GM06990 (cell line): ENCODE results near the gene CD69.
A peak's percentile ranks its signal among the peaks of the same experiment; 100 is the strongest.
"Not testable (repeated sequence)": the region's sequence is repeated elsewhere in the genome, so short reads cannot be mapped to it uniquely, and the experiment has no call there.

ENCODE experiments used
- DNase-seq: peaks from one replicate; pipeline ENCODE4 v3.0.0-alpha.2; 2011; ENCODE audit not compliant: insufficient read length; ENCODE audit errors: extremely low read depth
- H3K27me3 ChIP-seq: replicated peaks from 2 replicates; pipeline ENCODE4 v1.6.0; 2011; ENCODE audit warnings: low read length; ENCODE audit not compliant: control insufficient read depth, insufficient read depth
- H3K36me3 ChIP-seq: 2 replicates; pipeline ENCODE4 v1.5.1; 2011; ENCODE audit warnings: low read length; ENCODE audit not compliant: control insufficient read depth, insufficient read depth
- H3K4me3 ChIP-seq: replicated peaks from 2 replicates; pipeline ENCODE4 v1.5.1; 2011; ENCODE audit warnings: low read depth, mild to moderate bottlenecking, control low read depth, low read length
- TF ChIP-seq, protein P1 (sequence below): IDR thresholded peaks from 2 replicates; pipeline ENCODE4 v1.5.1; 2011; ENCODE audit warnings: low read length, control low read depth, mild to moderate bottlenecking, inconsistent platforms; ENCODE audit not compliant: insufficient read depth, poor library complexity, severe bottlenecking

The CD69 gene

DNA sequence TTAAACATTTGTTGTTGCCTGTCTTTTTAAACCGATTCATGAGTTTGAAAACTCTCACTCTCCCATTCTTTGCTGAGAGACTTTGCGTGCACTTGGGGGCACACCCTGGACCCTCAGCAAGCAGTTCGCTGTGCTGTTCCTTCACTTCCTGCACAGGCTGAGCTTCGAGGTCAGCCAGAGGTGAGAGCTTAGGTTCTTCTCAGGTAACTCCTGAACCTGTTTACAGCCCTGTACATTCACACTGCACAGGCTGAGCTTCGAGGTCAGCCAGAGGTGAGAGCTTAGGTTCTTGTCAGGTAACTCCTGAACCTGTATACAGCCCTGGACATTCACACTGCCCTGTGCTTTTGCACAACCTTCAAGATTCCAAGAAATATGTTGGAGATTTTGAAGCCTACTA, 18.0 kb downstream of the CD69 start:
- Histone ChIP-seq H3K27me3 (no peaks in the 10 kb centered on the region), H3K4me3 (no peak overlapping the region), H3K36me3 (no peaks in the 10 kb centered on the region)
- no peak for DNase-seq
- TF ChIP-seq, protein P1, sequence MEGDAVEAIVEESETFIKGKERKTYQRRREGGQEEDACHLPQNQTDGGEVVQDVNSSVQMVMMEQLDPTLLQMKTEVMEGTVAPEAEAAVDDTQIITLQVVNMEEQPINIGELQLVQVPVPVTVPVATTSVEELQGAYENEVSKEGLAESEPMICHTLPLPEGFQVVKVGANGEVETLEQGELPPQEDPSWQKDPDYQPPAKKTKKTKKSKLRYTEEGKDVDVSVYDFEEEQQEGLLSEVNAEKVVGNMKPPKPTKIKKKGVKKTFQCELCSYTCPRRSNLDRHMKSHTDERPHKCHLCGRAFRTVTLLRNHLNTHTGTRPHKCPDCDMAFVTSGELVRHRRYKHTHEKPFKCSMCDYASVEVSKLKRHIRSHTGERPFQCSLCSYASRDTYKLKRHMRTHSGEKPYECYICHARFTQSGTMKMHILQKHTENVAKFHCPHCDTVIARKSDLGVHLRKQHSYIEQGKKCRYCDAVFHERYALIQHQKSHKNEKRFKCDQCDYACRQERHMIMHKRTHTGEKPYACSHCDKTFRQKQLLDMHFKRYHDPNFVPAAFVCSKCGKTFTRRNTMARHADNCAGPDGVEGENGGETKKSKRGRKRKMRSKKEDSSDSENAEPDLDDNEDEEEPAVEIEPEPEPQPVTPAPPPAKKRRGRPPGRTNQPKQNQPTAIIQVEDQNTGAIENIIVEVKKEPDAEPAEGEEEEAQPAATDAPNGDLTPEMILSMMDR: no peak

DNA sequence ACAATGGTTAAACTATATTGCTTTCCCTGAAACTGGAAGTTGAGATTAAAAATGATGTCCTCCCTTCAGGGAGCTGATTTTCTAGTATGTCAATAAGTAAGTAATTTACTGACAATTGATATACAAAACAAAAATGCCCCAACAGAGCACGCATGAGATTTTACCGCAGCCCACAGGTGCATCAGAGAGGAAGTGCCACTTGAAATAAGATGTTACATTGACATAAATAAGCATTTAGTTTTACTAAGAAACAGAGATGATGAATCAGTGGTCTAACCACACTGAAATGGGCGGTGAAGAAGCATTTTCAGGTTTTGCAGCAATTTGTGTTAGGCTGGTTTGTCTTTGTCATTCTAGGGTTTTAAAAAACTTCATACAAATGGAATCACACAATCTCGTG, 19.0 kb downstream of the CD69 start:
- Histone ChIP-seq H3K36me3 (no peaks in the 10 kb centered on the region), H3K27me3 (no peaks in the 10 kb centered on the region), H3K4me3 (no peak overlapping the region)
- DNase-seq: peak; percentile 61
- TF ChIP-seq, protein P1: no peak

DNA sequence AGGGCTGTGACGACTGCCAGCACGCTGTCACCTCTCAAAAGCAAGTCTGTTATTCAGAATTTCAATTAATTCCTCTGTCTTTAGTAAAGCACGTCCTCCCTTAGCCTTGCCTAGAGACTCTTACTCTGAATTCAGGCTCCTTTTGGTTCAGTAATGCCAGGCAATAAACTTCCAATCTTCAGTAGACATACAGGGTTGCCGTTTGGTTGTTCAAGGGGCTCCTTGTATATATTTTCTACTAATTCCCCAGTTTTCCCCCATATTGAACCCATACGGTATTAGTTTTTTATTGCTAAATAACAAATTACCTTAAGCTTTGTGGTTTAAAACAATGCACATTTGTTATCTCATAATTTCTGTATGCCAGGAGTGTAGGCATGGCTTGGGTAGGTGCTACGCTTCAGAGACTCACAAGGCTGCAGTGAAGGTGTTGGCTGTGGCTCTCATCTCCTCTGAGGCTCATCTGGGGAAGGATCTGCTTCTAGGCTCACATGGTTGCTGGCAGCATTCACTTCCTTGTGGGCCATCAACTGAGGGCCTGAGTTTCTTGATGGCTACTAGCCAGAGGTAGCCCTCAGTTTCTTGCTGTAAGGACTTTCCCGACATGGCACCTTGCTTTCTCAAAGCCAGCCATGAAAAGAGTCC, 20.5 kb downstream of the CD69 start:
- no peaks in the 10 kb centered on the region for H3K27me3 ChIP-seq
- TF ChIP-seq, protein P1: no peak
- no peaks in the 10 kb centered on the region for H3K36me3 ChIP-seq
- no peak for DNase-seq
- no peak overlapping the region for H3K4me3 ChIP-seq

DNA sequence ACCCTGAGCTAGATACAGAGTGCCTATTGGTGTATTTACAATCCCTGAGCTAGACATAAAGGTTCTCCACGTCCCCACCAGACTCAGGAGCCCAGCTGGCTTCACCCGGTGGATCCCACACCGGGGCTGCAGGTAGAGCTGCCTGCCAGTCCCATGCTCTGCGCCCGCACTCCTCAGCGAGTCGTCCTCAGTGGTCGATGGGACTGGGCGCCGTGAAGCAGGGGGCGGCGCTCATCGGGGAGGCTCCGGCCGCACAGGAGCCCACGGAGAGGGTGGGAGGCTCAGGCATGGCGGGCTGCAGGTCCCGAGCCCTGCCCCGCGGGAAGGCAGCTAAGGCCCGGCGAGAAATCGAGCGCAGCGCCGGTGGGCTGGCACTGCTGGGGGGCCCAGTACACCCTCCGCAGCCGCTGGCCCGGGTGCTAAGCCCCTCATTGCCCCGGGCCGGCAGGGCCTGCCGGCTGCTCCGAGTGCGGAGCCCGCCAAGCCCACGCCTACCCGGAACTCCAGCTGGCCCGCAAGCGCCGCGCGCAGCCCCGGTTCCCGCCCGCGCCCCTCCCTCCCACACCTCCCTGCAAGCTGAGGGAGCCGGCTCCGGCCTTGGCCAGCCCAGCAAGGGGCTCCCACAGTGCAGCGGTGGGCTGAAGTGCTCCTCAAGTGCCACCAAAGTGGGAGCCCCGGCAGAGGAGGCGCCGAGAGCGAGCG, 21.1 kb downstream of the CD69 start:
- not testable (repeated sequence) for H3K36me3 ChIP-seq, DNase-seq, H3K4me3 ChIP-seq, H3K27me3 ChIP-seq

DNA sequence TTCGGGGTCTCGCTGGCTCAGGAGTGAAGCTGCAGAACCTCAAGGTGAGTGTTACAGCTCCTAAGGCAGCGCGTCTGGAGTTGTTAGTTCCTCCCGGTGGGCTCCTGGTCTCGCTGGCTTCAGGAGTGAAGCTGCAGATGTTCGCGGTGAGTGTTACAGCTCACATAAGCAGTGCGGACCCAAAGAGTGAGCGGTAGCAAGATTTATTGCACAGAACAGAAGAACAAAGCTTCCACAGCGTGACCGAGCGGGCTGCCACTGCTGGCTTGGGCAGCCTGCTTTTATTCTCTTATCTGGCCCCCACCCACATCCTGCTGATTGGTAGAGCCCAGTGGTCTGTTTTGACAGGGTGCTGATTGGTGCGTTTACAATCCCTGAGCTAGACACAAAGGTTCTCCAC, 21.8 kb downstream of the CD69 start:
- not testable (repeated sequence) for DNase-seq, H3K4me3 ChIP-seq, H3K36me3 ChIP-seq, H3K27me3 ChIP-seq

DNA sequence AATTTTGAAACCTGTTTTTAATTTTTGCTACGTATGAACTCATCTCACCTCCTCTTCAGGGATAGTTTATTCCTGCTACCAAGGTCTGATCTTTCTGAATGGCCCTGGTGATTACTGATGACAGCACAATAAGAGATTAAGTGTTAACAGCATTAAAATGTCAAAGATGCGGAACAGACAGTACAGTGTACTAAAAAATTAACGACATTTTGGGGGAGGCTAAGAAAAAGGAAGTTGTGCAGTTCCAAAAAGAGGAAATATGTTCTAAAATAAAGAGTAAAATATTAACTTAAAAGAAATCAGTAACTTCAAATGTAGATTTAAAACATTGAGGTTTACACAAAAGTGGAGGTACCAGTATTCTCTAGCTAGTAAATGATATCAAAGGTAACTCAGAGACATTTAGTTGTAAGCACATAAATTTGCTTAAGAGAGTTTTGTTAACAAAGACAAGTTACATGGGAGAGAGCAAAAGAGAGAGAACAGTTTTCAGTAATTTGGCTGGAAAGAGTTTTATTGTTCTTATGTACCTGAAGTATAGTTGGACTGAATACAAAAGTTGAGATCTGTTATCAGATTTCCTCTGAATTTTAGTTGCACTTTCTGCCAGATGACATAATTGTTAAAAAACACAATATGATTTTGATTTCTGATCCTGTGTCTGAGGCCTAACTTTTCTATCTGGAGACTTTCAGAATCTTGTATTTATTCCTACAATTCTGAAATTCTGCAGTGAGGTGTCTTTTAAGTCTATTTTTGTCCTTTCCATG, 23.6 kb downstream of the CD69 start:
- no peaks in the 10 kb centered on the region for H3K36me3 ChIP-seq
- no peaks in the 10 kb centered on the region for H3K27me3 ChIP-seq
- TF ChIP-seq, protein P1: no peak
- no peak for DNase-seq
- H3K4me3 ChIP-seq: no peak overlapping the region
